Neural progenitor cell (in vitro differentiated cells): ENCODE data around the gene TARDBP.

ENCODE experiments used
- EZH2 ChIP-seq: fragments of 200-600 bp; sonication (generic); IDR thresholded peaks from 2 replicates; pipeline ENCODE4 v1.6.1; 2017; ENCODE audit warnings: antibody characterized with exemption, mild to moderate bottlenecking, moderate library complexity
- TF ChIP-seq, protein P1 (sequence below): fragments of 200-600 bp; sonication (generic); IDR thresholded peaks from 2 replicates; pipeline ENCODE4 v1.5.1; 2017; ENCODE audit warnings: antibody characterized with exemption, mild to moderate bottlenecking

DNA sequence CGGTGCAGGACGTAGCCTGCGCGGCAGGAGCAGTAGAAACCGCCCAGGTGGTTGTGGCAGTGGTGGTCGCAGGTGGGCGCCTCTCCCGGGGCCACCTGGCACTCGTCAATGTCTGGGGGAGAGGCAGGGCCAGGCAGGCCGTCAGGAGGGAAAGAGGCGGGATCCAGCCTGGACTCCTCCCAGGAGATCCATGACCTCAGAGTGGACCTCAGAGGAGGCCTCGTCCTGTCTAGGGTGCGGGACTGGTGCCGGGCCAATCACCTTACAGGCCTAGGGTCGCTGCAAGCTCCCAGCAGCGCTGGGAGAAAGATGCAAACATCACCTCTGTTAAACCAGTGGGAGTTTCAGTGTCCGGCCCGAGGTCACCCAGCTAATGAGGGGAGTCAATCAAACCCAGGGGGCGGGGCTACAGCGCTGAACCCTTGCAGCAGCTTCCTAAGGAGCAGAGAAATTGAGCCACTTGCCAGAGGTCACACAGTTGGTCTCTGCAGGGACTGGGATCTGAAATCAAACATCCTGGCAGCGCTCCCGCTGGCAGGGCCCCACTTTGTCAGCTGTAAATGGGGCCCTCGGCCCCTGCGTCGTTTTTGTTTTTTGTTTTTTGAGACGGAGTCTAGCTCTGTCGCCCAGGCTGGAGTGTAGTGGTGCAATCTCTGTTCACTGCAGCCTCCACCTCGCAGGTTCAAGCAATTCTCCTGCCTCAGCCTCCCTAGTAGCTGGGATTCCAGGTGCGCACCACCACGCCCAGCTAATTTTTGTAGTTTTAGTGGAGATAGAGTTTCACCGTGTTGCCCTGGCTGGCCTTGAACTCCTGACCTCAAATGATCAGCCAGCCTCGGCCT, 33.2 kb downstream of the TARDBP start:
- TF ChIP-seq, protein P1, sequence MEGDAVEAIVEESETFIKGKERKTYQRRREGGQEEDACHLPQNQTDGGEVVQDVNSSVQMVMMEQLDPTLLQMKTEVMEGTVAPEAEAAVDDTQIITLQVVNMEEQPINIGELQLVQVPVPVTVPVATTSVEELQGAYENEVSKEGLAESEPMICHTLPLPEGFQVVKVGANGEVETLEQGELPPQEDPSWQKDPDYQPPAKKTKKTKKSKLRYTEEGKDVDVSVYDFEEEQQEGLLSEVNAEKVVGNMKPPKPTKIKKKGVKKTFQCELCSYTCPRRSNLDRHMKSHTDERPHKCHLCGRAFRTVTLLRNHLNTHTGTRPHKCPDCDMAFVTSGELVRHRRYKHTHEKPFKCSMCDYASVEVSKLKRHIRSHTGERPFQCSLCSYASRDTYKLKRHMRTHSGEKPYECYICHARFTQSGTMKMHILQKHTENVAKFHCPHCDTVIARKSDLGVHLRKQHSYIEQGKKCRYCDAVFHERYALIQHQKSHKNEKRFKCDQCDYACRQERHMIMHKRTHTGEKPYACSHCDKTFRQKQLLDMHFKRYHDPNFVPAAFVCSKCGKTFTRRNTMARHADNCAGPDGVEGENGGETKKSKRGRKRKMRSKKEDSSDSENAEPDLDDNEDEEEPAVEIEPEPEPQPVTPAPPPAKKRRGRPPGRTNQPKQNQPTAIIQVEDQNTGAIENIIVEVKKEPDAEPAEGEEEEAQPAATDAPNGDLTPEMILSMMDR = no peak
- TF ChIP-seq EZH2 = no peak
